GM23338 (cell line): Measurements from ENCODE around the gene PGGHG. TPM values are rescaled to one million over a fixed set of nuclear protein-coding genes. Genes with fewer than 3 reads are reported as not detected.
A peak's percentile ranks its signal among the peaks of the same experiment; 100 is the strongest.

Source experiments
- ATAC-seq: fragments of 200-7000 bp; cut with Tn5 transposase; 3 replicates; pipeline ENCODE4 v1.9.1; 2020
- DNase-seq: peaks from one replicate; pipeline ENCODE4 v3.0.0-alpha.2; 2015; ENCODE audit warnings: low spot score
- H2AFZ ChIP-seq: fragments of 200-600 bp; sonication (generic); 2 replicates; pipeline ENCODE4 v1.8.0; 2016; ENCODE audit warnings: antibody characterized with exemption, mild to moderate bottlenecking, moderate library complexity
- H3F3A ChIP-seq: fragments of 200-600 bp; sonication (generic); replicated peaks from 2 replicates; pipeline ENCODE4 v1.8.0; 2017; ENCODE audit warnings: antibody characterized with exemption, mixed run types, low read depth
- H3K27ac ChIP-seq: fragments of 200-600 bp; sonication (generic); 2 replicates; pipeline ENCODE4 v1.6.1; 2016; ENCODE audit warnings: low read depth
- H3K27me3 ChIP-seq: fragments of 200-600 bp; sonication (generic); 2 replicates; pipeline ENCODE4 v1.8.0; 2016; ENCODE audit warnings: mild to moderate bottlenecking, mixed run types, moderate library complexity; ENCODE audit not compliant: insufficient read depth
- H3K36me3 ChIP-seq: fragments of 200-600 bp; sonication (generic); 2 replicates; pipeline ENCODE4 v1.8.0; 2016; ENCODE audit warnings: mild to moderate bottlenecking; ENCODE audit not compliant: insufficient read depth
- H3K4me1 ChIP-seq: fragments of 200-600 bp; sonication (generic); 2 replicates; pipeline ENCODE4 v1.8.0; 2016; ENCODE audit warnings: mild to moderate bottlenecking, moderate library complexity; ENCODE audit not compliant: insufficient read depth
- H3K4me2 ChIP-seq: fragments of 200-600 bp; sonication (generic); 2 replicates; pipeline ENCODE4 v1.7.1; 2017; ENCODE audit warnings: mixed run types
- H3K4me3 ChIP-seq: fragments of 200-600 bp; sonication (generic); 2 replicates; pipeline ENCODE4 v1.6.1; 2016; ENCODE audit warnings: mixed run types
- H3K79me2 ChIP-seq: fragments of 200-600 bp; sonication (generic); replicated peaks from 2 replicates; pipeline ENCODE4 v1.8.0; 2017; ENCODE audit warnings: mild to moderate bottlenecking; ENCODE audit not compliant: insufficient read depth
- H3K9me2 ChIP-seq: fragments of 200-600 bp; sonication (generic); 2 replicates; pipeline ENCODE4 v1.8.0; 2017; ENCODE audit not compliant: insufficient read depth
- H4K20me1 ChIP-seq: fragments of 200-600 bp; sonication (generic); replicated peaks from 2 replicates; pipeline ENCODE4 v1.8.0; 2017; ENCODE audit warnings: mild to moderate bottlenecking; ENCODE audit not compliant: insufficient read depth
- H3K27ac Mint-ChIP-seq: 2 replicates; pipeline ENCODE4 v1.8.0; 2020; ENCODE audit warnings: inconsistent platforms, mild to moderate bottlenecking, moderate library complexity, mixed read lengths
- H3K27me3 Mint-ChIP-seq: 3 replicates; pipeline ENCODE4 v1.8.0; 2022; ENCODE audit warnings: low read depth, mild to moderate bottlenecking, moderate library complexity, mixed read lengths, inconsistent platforms; ENCODE audit not compliant: insufficient read depth, poor library complexity
- H3K36me3 Mint-ChIP-seq: 3 replicates; pipeline ENCODE4 v1.8.0; 2021; ENCODE audit warnings: low read depth, mild to moderate bottlenecking, inconsistent platforms, moderate library complexity, mixed read lengths
- H3K4me1 Mint-ChIP-seq: 3 replicates; pipeline ENCODE4 v1.8.0; 2020; ENCODE audit warnings: mild to moderate bottlenecking, inconsistent platforms, mixed read lengths
- H3K4me3 Mint-ChIP-seq: 3 replicates; pipeline ENCODE4 v1.8.0; 2021; ENCODE audit warnings: moderate library complexity, mild to moderate bottlenecking, inconsistent platforms, mixed read lengths
- H3K9me3 Mint-ChIP-seq: 3 replicates; pipeline ENCODE4 v1.8.0; 2020; ENCODE audit warnings: moderate library complexity, mild to moderate bottlenecking, inconsistent platforms, mixed read lengths
- CREB1 ChIP-seq: fragments of 250-450 bp; sonication (Bioruptor Pico); IDR thresholded peaks from 2 replicates; pipeline ENCODE4 v1.5.0; 2020; ENCODE audit warnings: low read depth, mild to moderate bottlenecking, moderate library complexity
- EZH2 ChIP-seq: fragments of 200-600 bp; sonication (generic); IDR thresholded peaks from one replicate; pipeline ENCODE4 v1.8.0; 2017; ENCODE audit warnings: antibody characterized with exemption, mild to moderate bottlenecking, low read depth; ENCODE audit not compliant: unreplicated experiment
- EZH2phosphoT487 ChIP-seq: fragments of 200-600 bp; sonication (generic); IDR thresholded peaks from one replicate; pipeline ENCODE4 v1.8.1; 2018; ENCODE audit warnings: antibody characterized with exemption; ENCODE audit not compliant: unreplicated experiment
- JUNB ChIP-seq: IDR thresholded peaks from one replicate; pipeline ENCODE4 v1.6.1; 2016; ENCODE audit warnings: antibody characterized with exemption; ENCODE audit not compliant: unreplicated experiment
- REST ChIP-seq: IDR thresholded peaks from one replicate; pipeline ENCODE4 v1.6.1; 2018; ENCODE audit warnings: antibody characterized with exemption; ENCODE audit not compliant: unreplicated experiment
- ZNF114 ChIP-seq: fragments of 250-450 bp; sonication (Bioruptor Pico); IDR thresholded peaks from 2 replicates; pipeline ENCODE4 v1.5.0; 2020; ENCODE audit warnings: mild to moderate bottlenecking, moderate library complexity
- polyA plus RNA-seq: library from polyadenylated mRNA; unstranded; fragments of >200 nt; fragmentation: Nextera tagmentation; extraction: Ambion mirVana; gene quantifications from 2 replicates; pipeline ENCODE4 v1.2.1, GENCODE V29; 2016
- total RNA-seq: library from RNA; depleted of rRNA; stranded (reverse); fragments of >200 nt; shearing (Covaris generic); gene quantifications from 2 replicates; pipeline ENCODE4 v1.2.3, GENCODE V29; 2014
- TF ChIP-seq, protein P1 (sequence below): fragments of 250-450 bp; sonication (Bioruptor Pico); IDR thresholded peaks from 2 replicates; pipeline ENCODE4 v1.5.0; 2020; ENCODE audit warnings: mild to moderate bottlenecking, moderate library complexity

PGGHG gene
- total and polyA plus RNA-seq, 2 experiments from 2014 or later = 24.9 to 55.8 TPM

DNA sequence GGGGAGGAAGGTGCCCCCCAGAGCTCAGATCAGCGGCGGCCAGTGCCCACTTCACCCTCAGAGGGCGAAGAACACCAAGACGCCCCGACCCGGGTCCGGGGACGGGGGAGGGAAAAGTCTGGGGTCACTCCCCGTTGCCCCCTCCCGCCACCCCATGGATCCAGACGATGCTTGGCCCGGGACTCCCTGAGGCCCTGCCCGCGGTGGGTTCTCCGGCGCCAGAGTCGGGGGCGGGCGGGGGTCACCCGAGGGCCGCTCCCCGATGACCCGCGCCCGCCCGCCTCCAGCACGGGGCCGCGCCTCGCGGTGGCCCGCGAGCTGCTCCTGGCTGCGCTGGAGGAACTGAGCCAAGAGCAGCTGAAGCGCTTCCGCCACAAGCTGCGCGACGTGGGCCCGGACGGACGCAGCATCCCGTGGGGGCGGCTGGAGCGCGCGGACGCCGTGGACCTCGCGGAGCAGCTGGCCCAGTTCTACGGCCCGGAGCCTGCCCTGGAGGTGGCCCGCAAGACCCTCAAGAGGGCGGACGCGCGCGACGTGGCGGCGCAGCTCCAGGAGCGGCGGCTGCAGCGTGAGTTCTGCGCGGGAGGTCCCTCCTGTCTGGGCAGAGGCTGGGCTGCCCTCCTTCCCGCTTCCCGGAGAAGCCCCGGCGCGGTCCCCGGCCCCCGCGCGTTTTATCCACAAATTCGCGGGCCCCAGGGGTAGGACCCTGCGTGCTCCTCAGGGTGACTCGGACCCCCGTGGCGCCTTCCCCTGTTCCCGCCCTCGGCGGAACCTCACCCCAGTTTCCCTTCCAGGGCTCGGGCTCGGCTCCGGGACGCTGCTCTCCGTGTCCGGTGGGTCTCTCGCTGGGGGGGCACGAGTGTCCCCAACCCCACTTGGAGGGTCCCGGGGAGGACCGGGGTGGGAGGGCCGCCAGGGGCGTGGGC lies 9.6 kb upstream of the PGGHG start:
- Histone ChIP-seq H3K27me3 (peaks cover 54% of the 10 kb centered on the region), H3K27ac (no peak overlapping the region), H3K4me1 (no peaks in the 10 kb centered on the region), H3K79me2 (no peaks in the 10 kb centered on the region), H3K36me3 (no peaks in the 10 kb centered on the region), H4K20me1 (no peaks in the 10 kb centered on the region), H3K9me2 (no peaks in the 10 kb centered on the region), H2AFZ (peak overlapping the region; percentile 72), H3K4me3 (peak overlapping the region; percentile 51), H3K4me2 (peak overlapping the region; percentile 74), H3F3A (no peaks in the 10 kb centered on the region; the same call in 1 of the 2 replicates)
- Mint-ChIP-seq H3K36me3 (no peaks in the 10 kb centered on the region; the same call in 2 of the 3 replicates), H3K4me3 (no peak overlapping the region), H3K9me3 (no peaks in the 10 kb centered on the region), H3K27ac (no peak overlapping the region), H3K4me1 (peaks cover 29% of the 10 kb centered on the region), H3K27me3 (peaks cover 57% of the 10 kb centered on the region)
- TF ChIP-seq EZH2 (peak; percentile 19), JUNB (no peak), EZH2phosphoT487 (peak; percentile 8)
- peak; percentile 21 for ATAC-seq
- DNase-seq = no peak

DNA sequence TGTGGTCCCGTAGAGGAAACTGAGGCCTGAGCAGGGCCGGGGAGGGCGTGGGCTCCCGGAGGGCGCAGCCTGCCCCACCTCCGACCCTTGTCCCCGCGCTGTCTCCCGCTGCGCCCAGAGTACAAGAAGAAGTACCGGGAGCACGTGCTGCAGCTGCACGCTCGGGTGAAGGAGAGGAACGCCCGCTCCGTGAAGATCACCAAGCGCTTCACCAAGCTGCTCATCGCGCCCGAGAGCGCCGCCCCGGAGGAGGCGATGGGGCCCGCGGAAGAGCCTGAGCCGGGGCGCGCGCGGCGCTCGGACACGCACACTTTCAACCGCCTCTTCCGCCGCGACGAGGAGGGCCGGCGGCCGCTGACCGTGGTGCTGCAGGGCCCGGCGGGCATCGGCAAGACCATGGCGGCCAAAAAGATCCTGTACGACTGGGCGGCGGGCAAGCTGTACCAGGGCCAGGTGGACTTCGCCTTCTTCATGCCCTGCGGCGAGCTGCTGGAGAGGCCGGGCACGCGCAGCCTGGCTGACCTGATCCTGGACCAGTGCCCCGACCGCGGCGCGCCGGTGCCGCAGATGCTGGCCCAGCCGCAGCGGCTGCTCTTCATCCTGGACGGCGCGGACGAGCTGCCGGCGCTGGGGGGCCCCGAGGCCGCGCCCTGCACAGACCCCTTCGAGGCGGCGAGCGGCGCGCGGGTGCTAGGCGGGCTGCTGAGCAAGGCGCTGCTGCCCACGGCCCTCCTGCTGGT lies 8.8 kb upstream of the PGGHG start:
- peaks cover 59% of the 10 kb centered on the region for H3K27me3 Mint-ChIP-seq
- peak; percentile 57 for ATAC-seq
- TF ChIP-seq, protein P1, sequence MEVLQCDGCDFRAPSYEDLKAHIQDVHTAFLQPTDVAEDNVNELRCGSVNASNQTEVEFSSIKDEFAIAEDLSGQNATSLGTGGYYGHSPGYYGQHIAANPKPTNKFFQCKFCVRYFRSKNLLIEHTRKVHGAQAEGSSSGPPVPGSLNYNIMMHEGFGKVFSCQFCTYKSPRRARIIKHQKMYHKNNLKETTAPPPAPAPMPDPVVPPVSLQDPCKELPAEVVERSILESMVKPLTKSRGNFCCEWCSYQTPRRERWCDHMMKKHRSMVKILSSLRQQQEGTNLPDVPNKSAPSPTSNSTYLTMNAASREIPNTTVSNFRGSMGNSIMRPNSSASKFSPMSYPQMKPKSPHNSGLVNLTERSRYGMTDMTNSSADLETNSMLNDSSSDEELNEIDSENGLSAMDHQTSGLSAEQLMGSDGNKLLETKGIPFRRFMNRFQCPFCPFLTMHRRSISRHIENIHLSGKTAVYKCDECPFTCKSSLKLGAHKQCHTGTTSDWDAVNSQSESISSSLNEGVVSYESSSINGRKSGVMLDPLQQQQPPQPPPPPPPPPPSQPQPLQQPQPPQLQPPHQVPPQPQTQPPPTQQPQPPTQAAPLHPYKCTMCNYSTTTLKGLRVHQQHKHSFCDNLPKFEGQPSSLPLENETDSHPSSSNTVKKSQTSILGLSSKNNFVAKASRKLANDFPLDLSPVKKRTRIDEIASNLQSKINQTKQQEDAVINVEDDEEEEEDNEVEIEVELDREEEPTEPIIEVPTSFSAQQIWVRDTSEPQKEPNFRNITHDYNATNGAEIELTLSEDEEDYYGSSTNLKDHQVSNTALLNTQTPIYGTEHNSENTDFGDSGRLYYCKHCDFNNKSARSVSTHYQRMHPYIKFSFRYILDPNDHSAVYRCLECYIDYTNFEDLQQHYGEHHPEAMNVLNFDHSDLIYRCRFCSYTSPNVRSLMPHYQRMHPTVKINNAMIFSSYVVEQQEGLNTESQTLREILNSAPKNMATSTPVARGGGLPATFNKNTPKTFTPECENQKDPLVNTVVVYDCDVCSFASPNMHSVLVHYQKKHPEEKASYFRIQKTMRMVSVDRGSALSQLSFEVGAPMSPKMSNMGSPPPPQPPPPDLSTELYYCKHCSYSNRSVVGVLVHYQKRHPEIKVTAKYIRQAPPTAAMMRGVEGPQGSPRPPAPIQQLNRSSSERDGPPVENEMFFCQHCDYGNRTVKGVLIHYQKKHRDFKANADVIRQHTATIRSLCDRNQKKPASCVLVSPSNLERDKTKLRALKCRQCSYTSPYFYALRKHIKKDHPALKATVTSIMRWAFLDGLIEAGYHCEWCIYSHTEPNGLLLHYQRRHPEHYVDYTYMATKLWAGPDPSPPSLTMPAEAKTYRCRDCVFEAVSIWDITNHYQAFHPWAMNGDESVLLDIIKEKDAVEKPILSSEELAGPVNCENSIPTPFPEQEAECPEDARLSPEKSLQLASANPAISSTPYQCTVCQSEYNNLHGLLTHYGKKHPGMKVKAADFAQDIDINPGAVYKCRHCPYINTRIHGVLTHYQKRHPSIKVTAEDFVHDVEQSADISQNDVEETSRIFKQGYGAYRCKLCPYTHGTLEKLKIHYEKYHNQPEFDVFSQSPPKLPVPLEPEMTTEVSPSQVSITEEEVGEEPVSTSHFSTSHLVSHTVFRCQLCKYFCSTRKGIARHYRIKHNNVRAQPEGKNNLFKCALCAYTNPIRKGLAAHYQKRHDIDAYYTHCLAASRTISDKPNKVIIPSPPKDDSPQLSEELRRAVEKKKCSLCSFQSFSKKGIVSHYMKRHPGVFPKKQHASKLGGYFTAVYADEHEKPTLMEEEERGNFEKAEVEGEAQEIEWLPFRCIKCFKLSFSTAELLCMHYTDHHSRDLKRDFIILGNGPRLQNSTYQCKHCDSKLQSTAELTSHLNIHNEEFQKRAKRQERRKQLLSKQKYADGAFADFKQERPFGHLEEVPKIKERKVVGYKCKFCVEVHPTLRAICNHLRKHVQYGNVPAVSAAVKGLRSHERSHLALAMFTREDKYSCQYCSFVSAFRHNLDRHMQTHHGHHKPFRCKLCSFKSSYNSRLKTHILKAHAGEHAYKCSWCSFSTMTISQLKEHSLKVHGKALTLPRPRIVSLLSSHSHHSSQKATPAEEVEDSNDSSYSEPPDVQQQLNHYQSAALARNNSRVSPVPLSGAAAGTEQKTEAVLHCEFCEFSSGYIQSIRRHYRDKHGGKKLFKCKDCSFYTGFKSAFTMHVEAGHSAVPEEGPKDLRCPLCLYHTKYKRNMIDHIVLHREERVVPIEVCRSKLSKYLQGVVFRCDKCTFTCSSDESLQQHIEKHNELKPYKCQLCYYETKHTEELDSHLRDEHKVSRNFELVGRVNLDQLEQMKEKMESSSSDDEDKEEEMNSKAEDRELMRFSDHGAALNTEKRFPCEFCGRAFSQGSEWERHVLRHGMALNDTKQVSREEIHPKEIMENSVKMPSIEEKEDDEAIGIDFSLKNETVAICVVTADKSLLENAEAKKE (CRISPR knock-in tag) = no peak
- no peak for TF ChIP-seq ZNF114
- TF ChIP-seq JUNB = no peak
- TF ChIP-seq REST = peak; percentile 72
- peak; percentile 70 for TF ChIP-seq EZH2phosphoT487
- no peak for TF ChIP-seq CREB1 (CRISPR knock-in tag)

More for the DNA sequence above, 8.8 kb upstream of the PGGHG start:
- Histone ChIP-seq H3K4me2 (peak overlapping the region; percentile 74), H3K36me3 (no peaks in the 10 kb centered on the region), H3K27ac (no peak overlapping the region), H3F3A (no peaks in the 10 kb centered on the region; the same call in 1 of the 2 replicates), H2AFZ (peak overlapping the region; percentile 72), H3K27me3 (peaks cover 54% of the 10 kb centered on the region), H4K20me1 (no peaks in the 10 kb centered on the region), H3K4me1 (no peaks in the 10 kb centered on the region), H3K79me2 (no peaks in the 10 kb centered on the region), H3K9me2 (no peaks in the 10 kb centered on the region), H3K4me3 (peak overlapping the region; percentile 51)
- H3K36me3 Mint-ChIP-seq = no peaks in the 10 kb centered on the region; the same call in 2 of the 3 replicates
- no peak overlapping the region for H3K27ac Mint-ChIP-seq
- peak overlapping the region; percentile 56; the same call in 2 of the 3 replicates for H3K4me3 Mint-ChIP-seq
- H3K4me1 Mint-ChIP-seq = peaks cover 27% of the 10 kb centered on the region
- H3K9me3 Mint-ChIP-seq = no peaks in the 10 kb centered on the region
- DNase-seq = peak; percentile 74
